ENCODE measurements around the gene UGT3A1.
"Not testable (repeated sequence)": the region's sequence is repeated elsewhere in the genome, so short reads cannot be mapped to it uniquely, and the experiment has no call there.

The UGT3A1 gene, protein sequence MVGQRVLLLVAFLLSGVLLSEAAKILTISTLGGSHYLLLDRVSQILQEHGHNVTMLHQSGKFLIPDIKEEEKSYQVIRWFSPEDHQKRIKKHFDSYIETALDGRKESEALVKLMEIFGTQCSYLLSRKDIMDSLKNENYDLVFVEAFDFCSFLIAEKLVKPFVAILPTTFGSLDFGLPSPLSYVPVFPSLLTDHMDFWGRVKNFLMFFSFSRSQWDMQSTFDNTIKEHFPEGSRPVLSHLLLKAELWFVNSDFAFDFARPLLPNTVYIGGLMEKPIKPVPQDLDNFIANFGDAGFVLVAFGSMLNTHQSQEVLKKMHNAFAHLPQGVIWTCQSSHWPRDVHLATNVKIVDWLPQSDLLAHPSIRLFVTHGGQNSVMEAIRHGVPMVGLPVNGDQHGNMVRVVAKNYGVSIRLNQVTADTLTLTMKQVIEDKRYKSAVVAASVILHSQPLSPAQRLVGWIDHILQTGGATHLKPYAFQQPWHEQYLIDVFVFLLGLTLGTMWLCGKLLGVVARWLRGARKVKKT

DNA sequence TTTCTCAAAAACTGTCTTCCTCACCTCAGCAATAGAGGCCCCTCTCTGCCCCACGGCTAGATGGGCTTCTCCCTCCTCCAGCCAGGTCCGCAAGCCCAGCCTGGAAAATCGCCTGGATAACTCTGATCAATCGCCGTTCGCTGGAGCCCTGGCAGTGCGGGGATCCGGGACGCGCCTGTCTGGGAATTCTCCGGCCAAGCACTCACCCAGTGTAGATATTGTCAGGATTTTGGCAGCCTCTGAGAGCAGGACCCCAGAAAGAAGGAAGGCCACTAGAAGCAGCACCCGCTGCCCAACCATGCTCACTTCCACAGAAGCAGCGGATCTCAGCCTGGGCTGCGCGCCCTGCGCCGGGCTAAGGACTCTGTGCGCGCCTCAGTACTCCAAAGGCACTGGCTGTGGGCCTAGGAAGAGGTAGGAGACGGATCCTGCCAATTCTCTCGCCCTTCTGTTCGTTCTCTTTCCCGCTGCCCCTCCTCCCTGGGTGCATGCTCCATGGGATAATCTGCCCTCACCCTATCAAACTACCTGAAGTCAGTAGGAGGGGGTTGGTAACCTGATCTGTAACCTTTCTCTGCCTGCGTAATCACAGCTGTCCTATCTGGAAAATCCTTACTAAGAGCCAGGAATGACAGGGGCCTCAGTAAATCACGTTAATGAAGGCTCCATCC, at the start of gene UGT3A1:
TSS of gene UGT3A1 (minus strand) at position 450 of the 671 bp plus-strand sequence. CDS start at position 300, 150 bp downstream.
- no peak for DNase-seq

DNA sequence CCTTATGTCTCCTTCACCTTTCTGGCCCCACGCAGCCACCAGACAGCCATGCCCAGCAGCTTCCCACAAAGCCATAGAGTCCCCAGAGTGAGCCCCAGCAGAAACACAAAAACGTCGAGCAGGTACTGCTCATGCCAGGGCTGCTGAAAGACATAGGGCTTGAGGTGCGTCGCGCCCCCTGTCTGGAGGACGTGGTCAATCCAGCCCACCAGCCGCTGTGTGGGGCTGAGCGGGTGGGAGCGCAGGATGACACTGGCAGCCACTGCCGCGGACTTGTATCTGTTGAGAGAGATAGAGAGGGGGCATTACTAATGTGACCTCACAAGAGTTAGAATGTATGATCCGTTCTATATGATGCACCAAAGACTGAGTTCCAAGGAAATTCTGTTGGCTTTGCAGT, 44.5 kb upstream of the UGT3A1 start:
- no peak for DNase-seq

DNA sequence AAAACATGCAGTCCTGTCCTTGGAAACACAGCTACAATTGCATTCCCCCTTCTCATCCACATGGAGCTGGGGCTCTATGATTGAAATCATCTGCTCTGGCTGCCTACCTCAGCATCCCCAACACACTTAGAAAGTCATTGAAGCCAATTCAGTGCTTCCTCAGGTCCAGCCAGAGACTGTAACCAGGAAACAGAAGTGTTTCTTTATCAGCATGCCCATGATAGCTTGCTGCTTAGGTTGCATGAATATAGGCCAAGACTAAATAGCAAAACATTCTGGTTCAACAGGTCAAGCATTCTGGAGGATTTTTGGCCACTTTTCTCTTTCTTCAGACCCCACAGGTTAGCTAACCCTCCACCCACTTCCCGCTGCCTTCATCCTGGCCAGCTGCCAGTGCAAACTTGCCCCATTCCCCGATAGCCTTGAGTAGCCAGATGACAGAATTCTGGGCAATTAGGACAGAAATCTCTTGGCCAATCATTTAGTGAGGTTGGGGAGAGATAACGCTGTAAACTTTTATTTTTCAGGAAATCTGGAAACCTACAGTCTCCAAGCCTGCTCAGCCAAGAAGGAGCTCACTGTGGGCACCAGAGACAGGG, 43.4 kb upstream of the UGT3A1 start:
- DNase-seq = not testable (repeated sequence)

DNA sequence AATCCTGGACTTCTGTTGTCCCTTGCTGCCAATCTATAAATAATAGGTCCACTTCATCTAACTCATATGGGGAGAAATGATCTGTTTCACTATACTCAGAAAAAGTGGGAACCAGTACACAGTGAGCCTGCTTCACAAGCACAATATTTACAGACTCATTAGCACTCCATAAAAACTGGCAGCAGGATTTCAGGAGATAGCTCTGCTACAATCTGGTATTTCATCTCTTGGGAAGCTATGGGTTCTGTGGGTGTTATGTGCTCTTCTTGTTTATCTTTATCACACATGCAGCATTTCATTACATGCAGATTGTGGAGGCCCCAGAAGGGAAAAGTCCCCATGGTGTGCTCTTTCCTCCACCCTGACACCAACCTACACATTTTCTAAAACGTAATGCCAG, 42.3 kb upstream of the UGT3A1 start:
- no peak for DNase-seq

DNA sequence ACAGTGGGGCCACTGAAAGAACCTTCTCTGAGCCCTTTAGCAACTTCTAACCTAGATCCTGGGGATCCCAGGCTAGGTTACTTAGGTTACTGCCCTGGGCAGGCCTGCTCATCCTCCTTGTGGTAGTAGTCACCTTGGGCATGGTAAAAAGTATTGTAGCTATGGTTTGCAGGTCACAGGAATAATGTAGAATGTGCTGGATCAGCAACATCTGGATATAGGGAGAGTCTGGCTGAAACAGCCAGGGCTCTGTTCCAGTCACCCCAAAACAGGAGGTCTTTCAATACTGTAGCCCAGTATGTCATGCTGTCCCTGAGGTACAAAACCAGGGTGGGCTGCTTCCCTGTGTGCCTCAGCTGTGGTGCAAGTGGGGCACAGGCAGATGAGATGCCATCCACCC, 41.9 kb upstream of the UGT3A1 start:
- no peak for DNase-seq

DNA sequence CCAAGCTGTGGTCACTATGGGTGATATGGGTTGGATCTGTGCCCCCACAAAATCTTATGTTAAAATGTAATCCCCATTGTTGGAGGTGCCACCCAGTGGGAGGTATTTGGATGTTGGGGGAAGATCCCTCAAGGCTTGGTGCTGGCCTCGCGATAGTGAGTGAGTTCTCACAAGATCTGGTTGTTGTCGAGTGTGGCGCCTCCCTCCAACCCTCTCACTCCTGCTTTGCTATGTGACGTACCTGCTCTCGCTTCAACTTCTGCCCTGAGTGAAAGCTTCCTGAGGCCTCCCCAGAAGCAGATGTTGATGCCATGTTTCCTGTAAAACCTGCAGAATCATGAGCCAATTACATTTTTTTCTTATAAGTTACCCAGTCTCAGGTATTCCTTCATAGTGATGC, 40.0 kb upstream of the UGT3A1 start:
- no peak for DNase-seq

DNA sequence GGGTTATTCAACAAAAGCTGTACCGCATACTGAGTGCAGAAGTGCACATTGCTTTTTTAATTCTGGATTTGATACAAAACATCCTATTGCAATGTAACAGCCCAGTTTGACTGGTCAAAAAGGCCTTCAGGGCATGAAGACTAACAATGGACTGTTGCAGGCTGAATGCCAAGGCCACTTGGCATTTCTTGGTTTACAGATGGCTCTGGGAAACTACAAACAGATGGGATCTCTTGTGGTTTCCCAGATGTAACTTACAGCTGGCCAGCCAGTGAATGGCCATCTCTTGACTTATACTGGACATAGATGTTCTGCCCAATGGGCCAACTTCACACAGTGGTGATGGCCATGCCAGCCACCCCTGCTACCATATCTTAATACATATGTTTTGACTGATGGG, 38.7 kb upstream of the UGT3A1 start:
- no peak for DNase-seq

DNA sequence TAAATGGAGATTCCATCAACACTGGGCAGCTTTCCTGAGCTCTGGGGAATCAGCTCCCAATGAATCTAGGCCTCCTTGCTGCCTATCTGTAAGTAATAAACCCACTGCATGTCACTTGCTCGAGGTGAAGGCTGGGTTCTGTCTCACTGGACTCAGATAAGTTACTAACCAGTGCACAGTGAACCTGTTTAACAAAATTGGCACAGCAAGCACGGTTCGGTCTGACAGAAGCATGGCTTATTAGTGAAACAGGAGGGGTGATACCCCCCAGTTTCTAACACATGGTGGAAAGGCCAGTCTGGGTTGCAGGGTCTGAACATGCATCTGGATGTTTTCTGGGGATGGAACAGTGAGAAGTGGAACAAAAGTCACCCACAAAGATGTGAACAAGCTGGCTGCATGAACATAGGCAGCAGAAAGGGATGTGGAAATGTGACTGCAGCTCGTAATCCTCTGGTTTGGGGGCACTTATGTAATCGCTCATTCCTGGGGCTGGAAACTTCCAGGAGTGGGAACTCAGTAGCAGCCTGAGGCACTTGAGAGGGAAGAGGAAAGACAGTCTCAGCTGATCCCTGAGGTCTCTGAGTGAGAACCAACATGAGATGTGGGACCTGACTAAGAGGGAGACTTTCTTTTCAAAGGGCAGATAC, 37.8 kb upstream of the UGT3A1 start:
- DNase-seq = no peak

DNA sequence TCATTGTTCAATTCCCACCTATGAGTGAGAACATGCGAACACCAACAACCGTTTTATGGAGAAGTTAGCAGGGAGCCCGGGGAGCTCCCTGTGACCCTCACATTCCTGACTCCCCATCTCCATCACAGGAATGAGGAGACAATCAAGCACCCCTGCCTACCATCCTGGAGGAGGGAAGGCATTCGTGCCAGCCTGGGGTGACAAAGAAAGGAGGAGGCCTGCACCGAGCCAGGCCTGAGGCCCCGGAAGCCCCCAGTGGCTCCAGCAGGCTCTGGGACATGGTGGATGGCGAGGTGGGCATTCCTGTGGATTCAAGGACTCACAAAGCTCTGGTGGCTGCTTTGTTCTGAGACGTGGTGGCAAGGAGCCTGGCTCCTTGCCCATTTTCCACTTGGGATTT, 36.5 kb upstream of the UGT3A1 start:
- no peak for DNase-seq

DNA sequence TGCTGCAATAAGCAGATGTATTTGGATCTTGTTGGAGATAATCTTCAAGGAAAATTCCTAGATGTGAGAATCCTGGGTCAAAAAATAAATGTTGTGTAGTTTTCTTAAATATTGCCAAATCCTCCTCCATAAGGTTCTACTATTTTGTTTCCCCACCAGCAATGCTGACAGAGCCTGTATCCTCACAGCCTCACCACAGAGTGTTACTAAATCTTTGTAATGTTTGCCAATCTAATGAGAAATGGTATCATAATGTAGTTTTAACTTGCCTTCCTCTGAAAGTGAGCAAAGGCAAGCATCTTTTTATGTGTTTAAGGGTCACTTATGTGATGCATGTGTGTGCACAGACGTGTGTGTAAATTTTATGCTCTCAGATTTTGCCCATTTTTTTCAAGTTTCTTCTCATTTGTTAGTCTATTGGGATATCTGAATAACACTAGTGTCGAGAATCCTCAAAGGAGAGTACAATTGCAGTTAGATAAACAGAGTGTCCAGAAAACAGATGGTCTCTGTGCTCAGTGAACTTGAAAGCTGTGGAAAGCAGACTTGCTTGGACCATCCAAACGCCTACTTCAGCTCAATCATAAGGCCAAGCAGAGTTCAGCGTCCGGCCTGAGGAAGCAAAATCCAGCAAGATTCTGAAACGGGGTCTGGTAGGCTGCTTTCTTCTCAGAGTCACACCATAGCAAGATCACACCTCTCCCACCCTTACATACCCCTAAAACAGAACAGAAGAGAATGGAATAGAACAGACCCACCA, 35.7 kb upstream of the UGT3A1 start:
- DNase-seq = no peak

DNA sequence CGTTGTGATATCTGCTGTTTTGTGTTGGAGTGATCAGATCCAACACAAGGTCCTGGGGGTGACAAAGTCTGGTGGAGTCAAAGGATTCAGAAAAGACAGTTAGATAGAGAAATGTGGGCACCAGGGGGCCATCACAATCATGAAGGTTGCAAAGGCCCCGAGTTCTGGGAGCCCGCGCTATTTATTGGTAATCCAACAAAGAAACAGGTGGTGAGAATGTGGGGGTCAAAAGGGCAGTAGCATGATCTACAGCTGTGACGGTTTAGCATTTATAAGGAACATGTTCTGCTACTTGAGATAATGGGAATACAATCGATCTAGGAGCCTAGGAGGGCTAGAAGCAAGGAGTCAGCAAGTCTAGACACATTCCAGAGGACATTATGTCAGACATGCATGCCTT, 31.1 kb upstream of the UGT3A1 start:
- not testable (repeated sequence) for DNase-seq

DNA sequence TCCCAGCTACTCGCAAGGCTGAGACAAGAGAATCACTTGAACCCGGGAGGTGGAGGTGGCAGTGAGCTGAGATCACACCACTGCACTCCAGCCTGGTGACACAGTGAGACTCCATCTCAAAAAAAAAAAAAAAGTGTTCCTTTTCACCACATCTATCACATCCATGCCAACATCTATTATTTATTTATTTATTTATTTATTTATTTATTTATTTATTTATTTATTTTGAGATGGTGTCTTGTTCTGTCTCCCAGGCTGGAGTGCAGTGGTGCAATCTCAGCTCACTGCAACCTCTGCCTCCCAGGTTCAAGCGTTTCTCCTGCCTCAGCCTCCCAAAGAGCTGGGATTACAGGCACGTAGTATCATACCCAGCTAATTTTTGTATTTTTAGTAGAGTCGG, 28.4 kb upstream of the UGT3A1 start:
- not testable (repeated sequence) for DNase-seq

DNA sequence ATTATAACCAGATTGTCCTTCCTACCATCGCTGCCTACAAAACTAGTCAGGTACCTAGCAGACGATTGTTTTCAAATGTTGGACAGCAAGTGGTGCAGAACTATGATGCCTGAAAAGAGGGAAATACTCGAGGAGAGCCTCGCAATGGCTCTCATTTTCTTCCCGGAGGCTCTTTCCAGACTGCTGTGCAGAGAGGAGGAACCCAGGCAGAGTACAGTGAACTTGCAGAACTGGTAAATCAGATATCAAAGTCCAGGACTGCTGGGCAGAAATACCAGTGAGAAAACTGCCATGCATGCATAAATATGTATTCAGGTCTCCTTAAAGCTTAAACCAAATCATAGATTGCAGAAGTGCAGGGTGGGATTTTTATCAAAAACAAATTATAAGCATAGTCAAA, 26.4 kb upstream of the UGT3A1 start:
- no peak for DNase-seq

DNA sequence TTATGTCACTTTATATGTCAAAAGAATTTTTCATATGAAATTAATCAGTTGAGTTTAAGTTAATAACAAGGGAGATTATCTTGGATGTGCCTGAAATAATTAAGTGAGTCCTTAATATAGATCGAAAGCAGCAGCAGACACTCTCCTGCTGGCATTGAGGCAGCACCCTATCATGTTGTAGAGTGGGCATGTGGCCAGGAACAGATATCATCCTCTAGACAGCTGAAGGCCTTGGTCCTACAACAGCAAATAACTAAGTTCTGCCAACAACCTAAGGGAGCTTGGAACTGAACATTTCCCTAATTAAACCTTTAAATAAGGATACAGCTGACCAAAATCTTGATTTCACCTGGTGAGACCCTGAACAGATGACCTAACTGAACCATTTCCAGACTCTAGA, 25.8 kb upstream of the UGT3A1 start:
- DNase-seq = no peak

DNA sequence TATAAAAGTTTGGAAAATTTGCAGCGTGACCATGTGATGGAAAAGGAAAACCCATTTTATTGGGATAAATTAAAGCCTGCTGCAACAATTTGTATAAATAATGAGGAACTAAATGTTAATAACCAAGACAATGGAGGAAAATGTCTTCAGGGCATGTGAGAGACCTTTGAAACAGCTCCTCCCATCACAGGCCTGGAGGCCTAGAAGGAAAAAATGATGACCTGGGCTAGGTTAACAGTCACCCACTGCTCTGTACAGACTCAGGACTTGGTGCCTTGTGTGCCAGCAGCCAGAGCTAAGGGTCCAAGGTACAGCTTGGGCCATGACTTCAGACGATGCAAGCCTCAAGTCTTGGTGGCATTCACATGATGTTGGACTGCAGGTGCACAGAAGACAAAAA, 22.0 kb upstream of the UGT3A1 start:
- DNase-seq = no peak

DNA sequence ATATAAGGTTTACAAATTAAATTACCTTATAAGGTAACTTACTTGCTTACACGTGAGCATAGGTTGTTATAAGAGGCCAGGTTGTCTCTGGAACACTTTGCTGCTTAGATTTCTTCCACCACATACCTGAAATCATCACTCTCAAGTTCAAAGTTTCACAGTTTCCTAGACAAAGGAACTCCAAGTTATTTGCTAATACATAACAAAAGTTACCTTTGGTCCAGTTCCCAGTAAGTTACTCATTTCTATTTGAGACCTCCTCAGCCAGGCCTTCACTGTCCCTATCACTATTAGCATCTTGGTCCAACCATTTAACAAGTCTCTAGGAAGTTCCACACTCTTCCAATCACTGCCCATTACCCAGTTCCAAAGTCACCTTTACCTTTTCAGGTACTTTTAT, 18.5 kb upstream of the UGT3A1 start:
- DNase-seq = no peak

DNA sequence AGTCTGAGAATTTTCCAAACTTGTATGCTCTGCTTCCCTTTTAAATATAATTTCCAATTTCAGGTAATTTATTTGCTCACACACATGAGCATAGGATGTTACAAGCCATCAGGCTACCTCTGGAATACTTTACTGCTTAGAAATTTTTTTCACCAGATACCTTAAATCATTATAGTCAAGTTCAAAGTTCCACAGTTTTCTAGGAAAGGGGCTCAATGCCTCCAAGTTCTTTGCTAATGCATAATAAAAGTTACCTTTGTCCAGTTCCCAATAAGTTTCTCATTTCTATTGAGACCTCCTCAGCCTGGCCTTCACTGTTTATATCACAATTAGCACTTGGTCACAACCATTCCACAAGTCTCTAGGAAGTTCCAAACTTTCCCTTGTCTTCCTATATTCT, 16.2 kb upstream of the UGT3A1 start:
- no peak for DNase-seq

DNA sequence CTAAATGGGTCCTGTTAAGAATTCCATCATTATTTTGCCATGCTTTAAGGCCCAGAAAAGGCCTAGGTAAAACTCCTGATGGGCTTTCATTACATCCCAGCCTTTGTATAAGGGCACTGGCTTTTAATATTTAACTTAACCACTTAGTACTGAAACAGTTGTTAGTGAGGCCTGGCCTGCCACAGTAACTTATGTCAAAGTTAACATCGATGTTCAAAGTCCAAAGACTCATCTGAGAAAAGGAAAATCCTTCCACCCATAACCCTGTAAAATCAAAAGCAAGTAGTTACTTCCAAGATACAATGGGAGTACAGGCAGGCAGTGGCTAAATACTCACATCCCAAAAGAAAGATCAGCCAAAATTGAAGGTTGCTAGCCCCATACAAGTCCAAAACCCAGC, 15.0 kb upstream of the UGT3A1 start:
- DNase-seq = no peak

DNA sequence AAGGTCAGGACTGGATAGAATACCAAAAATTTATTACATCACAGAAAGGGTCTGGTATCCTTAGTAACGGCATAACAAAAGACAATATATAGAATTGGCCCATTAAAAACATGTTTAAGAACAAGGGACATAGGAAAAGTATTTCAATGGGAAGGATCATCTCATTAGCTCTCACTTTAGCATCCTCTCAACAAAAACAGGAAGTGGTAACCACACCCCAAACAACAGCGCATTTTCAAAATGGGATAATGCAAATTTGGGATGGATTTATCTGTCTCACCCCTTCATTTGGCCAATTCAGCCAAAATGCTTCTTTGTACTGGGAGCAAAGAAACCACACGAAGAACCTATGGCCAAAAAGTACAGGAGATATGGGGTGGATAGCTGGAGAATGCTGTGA, 9.8 kb upstream of the UGT3A1 start:
- no peak for DNase-seq

DNA sequence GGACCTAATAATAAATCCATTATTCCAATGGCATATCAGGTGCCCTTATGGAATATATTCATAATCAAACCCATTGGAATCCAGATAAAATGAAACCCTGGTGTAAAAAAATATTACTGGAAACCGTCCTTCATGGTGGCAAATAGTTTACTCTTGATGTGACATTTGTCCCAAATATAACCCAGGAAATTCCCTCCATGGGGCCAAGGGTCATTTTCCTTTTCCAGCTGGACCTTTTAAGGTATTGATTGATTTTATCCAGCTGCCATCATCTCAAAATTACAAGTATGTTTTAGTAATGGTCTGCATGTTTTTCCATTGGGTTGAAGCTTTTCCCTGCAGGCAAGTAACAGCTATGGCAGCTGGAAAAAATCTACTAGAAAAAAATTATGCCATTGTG, 8.4 kb upstream of the UGT3A1 start:
- no peak for DNase-seq

DNA sequence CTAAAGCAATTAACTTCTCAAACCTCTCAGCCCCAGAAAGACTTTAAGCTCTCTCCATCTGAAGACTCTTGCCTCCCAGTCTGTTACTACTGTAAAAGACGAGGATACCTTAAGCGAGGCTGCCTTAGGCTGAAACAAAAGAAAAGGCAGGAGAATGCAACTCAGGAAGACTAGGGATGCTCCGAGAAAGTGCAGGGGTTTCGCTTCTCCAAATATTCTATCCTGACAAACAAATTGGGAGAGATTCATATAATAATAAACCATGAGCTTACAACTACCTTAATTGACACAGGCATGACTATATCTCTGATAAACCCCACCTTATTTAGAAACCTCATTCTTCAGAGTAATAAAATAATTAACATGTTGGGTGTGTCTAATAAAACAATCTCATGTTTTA, 4.9 kb upstream of the UGT3A1 start:
- DNase-seq = no peak

DNA sequence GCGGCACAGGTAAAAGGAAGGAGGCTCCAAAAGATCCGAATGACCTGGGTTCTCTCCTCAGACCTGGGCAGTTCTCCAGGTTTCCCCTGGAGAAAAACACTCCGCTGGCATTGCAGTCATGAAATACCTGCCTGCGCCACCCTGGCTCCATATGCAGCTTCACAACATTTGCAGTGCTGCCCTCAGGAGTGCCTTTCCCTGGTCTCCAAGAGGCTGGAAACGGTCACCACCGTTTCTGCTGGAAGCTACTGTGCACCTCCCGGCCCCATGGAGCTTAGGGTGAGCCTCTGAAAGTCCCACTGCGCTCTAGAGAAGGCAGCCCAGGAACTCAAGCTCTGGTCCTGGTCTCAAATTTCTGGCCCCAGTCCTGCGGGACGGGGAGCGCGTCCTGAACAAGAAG, 670 bp downstream of the UGT3A1 start:
- DNase-seq = no peak

DNA sequence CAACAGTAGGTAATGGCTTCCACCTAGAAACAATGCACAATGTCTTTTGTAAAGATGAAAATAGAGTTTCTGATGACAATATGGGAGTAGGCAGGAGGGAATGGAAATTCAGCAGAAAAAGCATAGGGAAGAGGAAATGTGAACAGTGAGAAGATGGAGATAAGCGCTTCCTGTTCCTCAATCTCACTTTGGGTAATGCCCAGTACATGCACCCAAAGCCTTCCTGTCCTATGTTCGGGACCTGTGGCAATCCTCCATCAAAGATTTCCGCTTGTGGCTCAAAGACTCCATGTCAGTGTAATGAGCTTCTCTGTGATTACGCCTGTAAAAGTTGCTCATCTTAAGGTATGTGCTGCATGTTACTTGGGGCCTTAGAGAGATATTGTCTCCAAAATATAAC, 2.7 kb downstream of the UGT3A1 start:
- DNase-seq = no peak
